Measurements from ENCODE around the gene SMG6. TPM values are rescaled to one million over a fixed set of nuclear protein-coding genes. Genes with fewer than 3 reads are reported as not detected.
A peak's percentile ranks its signal among the peaks of the same experiment; 100 is the strongest.
"Not testable (repeated sequence)": the region's sequence is repeated elsewhere in the genome, so short reads cannot be mapped to it uniquely, and the experiment has no call there.

The SMG6 gene
- total and polyA plus RNA-seq, 2 experiments from 2014 or later = 16.8 to 63.1 TPM

DNA sequence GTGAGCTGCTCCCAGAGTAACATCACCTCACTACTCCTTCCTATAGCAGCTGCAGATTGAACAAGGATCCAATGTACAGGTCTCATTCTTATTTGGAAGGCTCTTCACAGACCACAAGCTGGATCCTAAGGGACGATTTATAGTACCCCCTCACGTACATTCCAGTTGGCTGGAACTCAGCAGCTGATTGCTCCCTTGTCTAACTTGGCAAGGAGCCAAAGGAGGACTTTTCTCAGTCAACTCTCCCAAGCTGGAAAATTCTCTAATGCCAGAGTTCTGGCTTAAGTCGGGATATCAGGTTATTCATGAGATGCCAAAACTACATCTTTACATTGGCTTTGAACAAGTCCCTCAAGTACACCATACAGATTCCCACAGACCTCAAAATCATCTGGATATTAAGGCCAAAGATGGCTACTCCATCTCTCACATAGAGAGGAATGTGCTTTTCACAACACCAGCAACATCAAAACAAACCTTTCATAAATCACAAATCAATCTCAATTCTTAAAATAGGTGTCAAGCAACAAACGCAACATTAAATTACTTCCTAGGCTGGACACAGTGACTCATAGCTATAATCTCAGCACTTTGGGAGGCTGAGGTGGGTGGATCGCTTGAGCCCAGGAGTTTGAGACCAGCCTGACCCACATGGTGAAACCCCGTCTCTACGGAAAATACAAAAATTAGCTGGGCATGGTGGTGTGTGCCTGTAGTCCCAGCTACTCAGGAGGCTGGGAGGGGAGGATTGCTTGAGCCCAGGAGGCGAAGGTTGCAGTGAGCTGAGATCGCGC, 39.3 kb downstream of the SMG6 start:
- peaks cover 30% of the 10 kb centered on the region for H3F3A ChIP-seq (ENCODE audit: insufficient read depth)
- no peaks in the 10 kb centered on the region for H3K27me3 ChIP-seq (replicated peaks; ENCODE audit: insufficient read depth)
- 77 to 82% methylated on average over 10 of the region's 10 CpGs for WGBS, 2 experiments (ENCODE audit: low coverage in 1 of 2, low lambda C conversion rate in 2 of 2, missing lambda C conversion rate in 2 of 2)
- TF ChIP-seq EZH2phosphoT487 (IDR thresholded peaks at IDR 0.05; ENCODE audit: insufficient read depth, low read depth) = no peak
- no peak for TF ChIP-seq EZH2 (IDR thresholded peaks at IDR 0.05; ENCODE audit: insufficient read depth, poor library complexity, severe bottlenecking)
- H3K9me2 ChIP-seq (ENCODE audit: insufficient read depth) = no peaks in the 10 kb centered on the region
- H3K4me3 ChIP-seq = no peak overlapping the region
- H4K20me1 ChIP-seq (ENCODE audit: insufficient read depth) = no peaks in the 10 kb centered on the region
- H3K4me1 ChIP-seq (ENCODE audit: insufficient read depth) = peaks cover 22% of the 10 kb centered on the region
- H2AFZ ChIP-seq = no peak overlapping the region
- H3K4me2 ChIP-seq (ENCODE audit: unreplicated experiment) = no peak overlapping the region
- H3K27ac ChIP-seq = no peak overlapping the region
- DNase-seq = no peak
- in situ Hi-C loops (cut with MboI) = no loop called here
- no peaks in the 10 kb centered on the region for H3K36me3 ChIP-seq (ENCODE audit: low read depth)
- H3K79me2 ChIP-seq (ENCODE audit: insufficient read depth) = peaks cover 24% of the 10 kb centered on the region
- no peaks in the 10 kb centered on the region for H3K9me3 ChIP-seq (ENCODE audit: low read depth)
- H3K9ac ChIP-seq = no peak overlapping the region

GRCh38 chr17:2263183-2264066, 40.2 kb downstream of the SMG6 start:
- H3F3A ChIP-seq (ENCODE audit: insufficient read depth) = peaks cover 30% of the 10 kb centered on the region
- no peak for DNase-seq
- H3K9me2 ChIP-seq (ENCODE audit: insufficient read depth) = no peaks in the 10 kb centered on the region
- WGBS, 2 experiments (ENCODE audit: low coverage in 1 of 2, low lambda C conversion rate in 2 of 2, missing lambda C conversion rate in 2 of 2) = 86 to 89% methylated on average over 8 of the region's 8 CpGs
- no peak overlapping the region for H3K27ac ChIP-seq
- in situ Hi-C loops (cut with MboI) = no loop called here
- no peaks in the 10 kb centered on the region for H4K20me1 ChIP-seq (ENCODE audit: insufficient read depth)
- no peak overlapping the region for H3K4me3 ChIP-seq
- H3K27me3 ChIP-seq (replicated peaks; ENCODE audit: insufficient read depth) = no peaks in the 10 kb centered on the region
- H2AFZ ChIP-seq = no peak overlapping the region
- peaks cover 22% of the 10 kb centered on the region for H3K4me1 ChIP-seq (ENCODE audit: insufficient read depth)
- no peak overlapping the region for H3K9ac ChIP-seq
- no peaks in the 10 kb centered on the region for H3K9me3 ChIP-seq (ENCODE audit: low read depth)
- no peaks in the 10 kb centered on the region for H3K36me3 ChIP-seq (ENCODE audit: low read depth)
- H3K79me2 ChIP-seq (ENCODE audit: insufficient read depth) = peaks cover 30% of the 10 kb centered on the region
- TF ChIP-seq EZH2phosphoT487 (IDR thresholded peaks at IDR 0.05; ENCODE audit: insufficient read depth, low read depth) (no peak), EZH2 (IDR thresholded peaks at IDR 0.05; ENCODE audit: insufficient read depth, poor library complexity, severe bottlenecking) (no peak)
- no peak overlapping the region for H3K4me2 ChIP-seq (ENCODE audit: unreplicated experiment)

DNA sequence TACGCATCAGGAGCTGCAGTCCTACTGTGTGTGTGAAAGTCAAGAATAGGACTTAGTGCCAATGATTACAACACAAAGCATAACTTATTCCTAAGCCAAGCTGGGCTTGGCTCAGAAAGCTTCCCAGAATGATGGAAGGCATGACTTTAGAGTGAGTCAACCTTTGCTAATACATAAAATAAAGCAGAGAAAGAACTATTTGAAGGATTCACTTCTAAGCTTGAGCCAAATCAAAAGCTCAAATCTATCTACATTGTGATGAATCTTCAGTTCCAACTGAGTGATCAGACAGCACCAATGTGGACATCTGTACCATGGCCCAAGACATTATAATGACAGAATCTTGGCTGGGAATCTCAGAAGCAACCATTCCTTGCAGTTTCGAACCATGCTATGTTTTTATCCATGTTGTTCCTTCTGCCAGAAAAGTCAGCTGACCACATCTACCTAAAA, 41.4 kb downstream of the SMG6 start:
- Histone ChIP-seq H3K4me1 (ENCODE audit: insufficient read depth) (peaks cover 22% of the 10 kb centered on the region), H3K4me3 (peak overlapping the region; percentile 23; the same call in 1 of the 2 replicates), H3K27ac (peak overlapping the region; percentile 69), H3K36me3 (ENCODE audit: low read depth) (no peaks in the 10 kb centered on the region), H2AFZ (no peak overlapping the region), H3K9ac (peak overlapping the region; percentile 35), H3K79me2 (ENCODE audit: insufficient read depth) (peaks cover 43% of the 10 kb centered on the region), H3K27me3 (replicated peaks; ENCODE audit: insufficient read depth) (no peaks in the 10 kb centered on the region), H4K20me1 (ENCODE audit: insufficient read depth) (no peaks in the 10 kb centered on the region), H3K9me3 (ENCODE audit: low read depth) (no peaks in the 10 kb centered on the region), H3K4me2 (ENCODE audit: unreplicated experiment) (peak overlapping the region; percentile 71), H3F3A (ENCODE audit: insufficient read depth) (peaks cover 30% of the 10 kb centered on the region), H3K9me2 (ENCODE audit: insufficient read depth) (no peaks in the 10 kb centered on the region)
- DNase-seq = peak; percentile 90
- in situ Hi-C loops (cut with MboI) = no loop called here
- TF ChIP-seq EZH2phosphoT487 (IDR thresholded peaks at IDR 0.05; ENCODE audit: insufficient read depth, low read depth) = no peak
- no peak for TF ChIP-seq EZH2 (IDR thresholded peaks at IDR 0.05; ENCODE audit: insufficient read depth, poor library complexity, severe bottlenecking)
- WGBS, 2 experiments (ENCODE audit: low coverage in 1 of 2, low lambda C conversion rate in 2 of 2, missing lambda C conversion rate in 2 of 2) = 28 to 37% methylated on average over 2 of the region's 2 CpGs

DNA sequence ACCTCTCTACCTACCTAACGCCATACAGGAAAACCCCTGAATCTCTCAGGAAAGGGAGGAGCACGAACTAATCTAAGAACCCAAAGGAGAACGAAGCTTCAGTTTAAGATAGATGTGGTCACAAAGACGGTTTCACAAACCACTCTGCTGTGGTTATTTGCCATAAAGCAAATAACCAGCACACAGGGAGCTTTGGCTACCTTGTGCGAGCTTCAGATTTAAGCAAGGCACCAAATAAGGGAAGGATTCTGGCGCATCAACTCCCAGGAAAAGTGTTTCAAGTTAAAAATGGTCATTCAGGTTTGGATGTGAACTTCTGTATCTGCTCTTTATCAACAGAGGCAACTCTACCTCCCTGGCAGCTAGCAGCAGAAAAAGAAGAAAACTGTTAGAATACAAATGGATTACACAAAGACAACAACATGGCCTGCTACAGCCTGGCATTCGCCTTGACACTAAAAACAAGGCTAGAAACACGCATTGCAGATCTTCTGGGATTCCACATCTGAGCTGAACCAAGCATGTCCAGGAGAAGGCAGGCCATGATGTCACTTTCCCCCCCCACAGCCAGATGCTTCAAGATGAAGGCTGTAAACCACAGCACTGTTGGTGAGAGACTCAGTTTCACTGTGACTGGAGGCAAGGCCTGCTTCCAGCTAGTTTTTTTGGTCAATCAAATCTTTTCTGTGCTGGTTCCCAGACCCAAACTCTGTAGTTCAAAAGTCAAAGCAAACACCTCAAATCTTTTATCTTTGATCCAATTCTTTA, 43.6 kb downstream of the SMG6 start:
- Histone ChIP-seq H3K27ac (peak overlapping the region; percentile 39; the same call in 1 of the 2 replicates), H3K4me2 (ENCODE audit: unreplicated experiment) (no peak overlapping the region), H3K4me3 (no peak overlapping the region), H3K79me2 (ENCODE audit: insufficient read depth) (peaks cover 46% of the 10 kb centered on the region), H2AFZ (no peak overlapping the region), H3K9me2 (ENCODE audit: insufficient read depth) (no peaks in the 10 kb centered on the region), H3K36me3 (ENCODE audit: low read depth) (no peaks in the 10 kb centered on the region), H3K9ac (0 out of 2 replicates have a peak overlapping the region, but pooled peaks have one; percentile 6), H3K9me3 (ENCODE audit: low read depth) (no peaks in the 10 kb centered on the region), H4K20me1 (ENCODE audit: insufficient read depth) (no peaks in the 10 kb centered on the region), H3K27me3 (replicated peaks; ENCODE audit: insufficient read depth) (no peaks in the 10 kb centered on the region), H3K4me1 (ENCODE audit: insufficient read depth) (peaks cover 22% of the 10 kb centered on the region), H3F3A (ENCODE audit: insufficient read depth) (peaks cover 30% of the 10 kb centered on the region)
- WGBS, 2 experiments (ENCODE audit: low coverage in 1 of 2, low lambda C conversion rate in 2 of 2, missing lambda C conversion rate in 2 of 2) = 85 to 88% methylated on average over 8 of the region's 8 CpGs
- TF ChIP-seq EZH2phosphoT487 (IDR thresholded peaks at IDR 0.05; ENCODE audit: insufficient read depth, low read depth) (no peak), EZH2 (IDR thresholded peaks at IDR 0.05; ENCODE audit: insufficient read depth, poor library complexity, severe bottlenecking) (no peak)
- in situ Hi-C loops (cut with MboI) = no loop called here
- peak; percentile 69 for DNase-seq

DNA sequence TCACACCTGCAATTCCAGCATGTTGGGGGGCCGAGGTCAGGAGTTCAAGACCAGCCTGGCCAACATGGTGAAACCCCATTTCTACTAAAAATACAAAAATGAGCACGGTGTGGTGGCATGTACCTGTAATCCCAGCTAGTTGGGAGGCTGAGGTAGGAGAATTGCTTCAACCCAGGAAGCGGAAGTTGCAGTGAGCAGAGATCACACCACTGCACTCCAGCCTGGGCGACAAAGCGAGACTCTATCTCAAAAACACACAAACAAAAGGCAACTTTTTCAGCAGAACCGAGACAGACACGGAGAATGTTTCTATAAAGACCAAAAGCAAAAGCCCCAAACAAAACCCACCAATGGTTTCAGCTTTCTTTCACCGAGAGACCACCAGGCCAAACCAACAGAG, 44.8 kb downstream of the SMG6 start:
- peaks cover 15% of the 10 kb centered on the region for H3K4me1 ChIP-seq (ENCODE audit: insufficient read depth)
- H3K4me2 ChIP-seq (ENCODE audit: unreplicated experiment); H3K27ac ChIP-seq; H2AFZ ChIP-seq; H4K20me1 ChIP-seq (ENCODE audit: insufficient read depth); DNase-seq; H3K9me3 ChIP-seq (ENCODE audit: low read depth); H3K27me3 ChIP-seq (replicated peaks; ENCODE audit: insufficient read depth); in situ Hi-C loops (cut with MboI); H3K9ac ChIP-seq; H3K4me3 ChIP-seq; H3K36me3 ChIP-seq (ENCODE audit: low read depth); H3K9me2 ChIP-seq (ENCODE audit: insufficient read depth): not testable (repeated sequence)
- H3F3A ChIP-seq (ENCODE audit: insufficient read depth) = peaks cover 24% of the 10 kb centered on the region
- 97 to 99% methylated on average over 8 of the region's 8 CpGs for WGBS, 2 experiments (ENCODE audit: low coverage in 1 of 2, low lambda C conversion rate in 2 of 2, missing lambda C conversion rate in 2 of 2)
- H3K79me2 ChIP-seq (ENCODE audit: insufficient read depth) = peaks cover 53% of the 10 kb centered on the region
